Testis (tissue), 3 donors: ENCODE data around the gene MSTO1. TPM values are rescaled to one million over a fixed set of nuclear protein-coding genes. Genes with fewer than 3 reads are reported as not detected.
A peak's percentile ranks its signal among the peaks of the same experiment; 100 is the strongest.
"Not testable (repeated sequence)": the region's sequence is repeated elsewhere in the genome, so short reads cannot be mapped to it uniquely, and the experiment has no call there.

Experiments
- DNase-seq: peaks from one replicate; pipeline ENCODE4 v3.0.0-alpha.2; 2019
- H3K27ac ChIP-seq, 2 donors: fragments of 200-600 bp; sonication (generic); one replicate each; pipeline ENCODE4 v1.5.1; 2019
- H3K27me3 ChIP-seq: fragments of 200-600 bp; sonication (generic); one replicate; pipeline ENCODE4 v1.5.1; 2019
- H3K36me3 ChIP-seq: fragments of 200-600 bp; sonication (generic); one replicate; pipeline ENCODE4 v1.5.1; 2017; ENCODE audit warnings: low read depth; ENCODE audit errors: missing control alignments
- H3K4me1 ChIP-seq: fragments of 200-600 bp; sonication (generic); one replicate; pipeline ENCODE4 v1.5.1; 2019
- H3K4me3 ChIP-seq, 2 donors: fragments of 200-600 bp; sonication (generic); one replicate each; pipeline ENCODE4 v1.5.1; 2017 to 2019
- H3K9me3 ChIP-seq: fragments of 200-600 bp; sonication (generic); one replicate; pipeline ENCODE4 v1.5.1; 2017
- CTCF ChIP-seq, 3 experiments: fragments of 450-650 bp in 2 of 3; fragments of 200-600 bp in 1 of 3; sonication (generic) in 1 of 3; IDR thresholded peaks; one replicate each; pipeline ENCODE4 v1.5.1; 2016 to 2019; ENCODE audit warnings: antibody characterized with exemption in 3 of 3, mild to moderate bottlenecking in 2 of 3, moderate library complexity in 1 of 3
- POLR2A ChIP-seq: fragments of 450-650 bp; IDR thresholded peaks from one replicate; pipeline ENCODE4 v1.6.1; 2017; ENCODE audit warnings: antibody characterized with exemption, mild to moderate bottlenecking, moderate library complexity
- WGBS, 2 donors: methylation state at CpG; one replicate each; pipeline ENCODE4 v1.1.5; 2018; 5-methylcytosine and 5-hydroxymethylcytosine counted together
- intact Hi-C: fragments of 100-400 bp; cut with DNase I; formaldehyde crosslinking; loops from one replicate; pipeline ENCODE4 v1.15.1; 2023; ENCODE audit warnings: low total_unique reads
- polyA plus RNA-seq: library from polyadenylated mRNA; stranded (reverse); fragments of 350-450 nt; fragmentation: Illumina TruSeq; extraction: RNeasy Lipid Tissue Mini Kit (QIAGEN cat#74804); gene quantifications from one replicate; pipeline ENCODE4 v1.2.3, GENCODE V29; 2014; ENCODE audit warnings: low read depth, low replicate concordance; ENCODE audit not compliant: insufficient read depth
- total RNA-seq, 2 donors: library from RNA; depleted of rRNA; stranded (reverse); fragments of >200 nt; gene quantifications; one replicate each; pipeline ENCODE4 v1.2.3, GENCODE V29; 2016

MSTO1 gene
- total and polyA plus RNA-seq, 3 donors from 2014 or later, result 50.0 to 140 (median 62.4) TPM

DNA sequence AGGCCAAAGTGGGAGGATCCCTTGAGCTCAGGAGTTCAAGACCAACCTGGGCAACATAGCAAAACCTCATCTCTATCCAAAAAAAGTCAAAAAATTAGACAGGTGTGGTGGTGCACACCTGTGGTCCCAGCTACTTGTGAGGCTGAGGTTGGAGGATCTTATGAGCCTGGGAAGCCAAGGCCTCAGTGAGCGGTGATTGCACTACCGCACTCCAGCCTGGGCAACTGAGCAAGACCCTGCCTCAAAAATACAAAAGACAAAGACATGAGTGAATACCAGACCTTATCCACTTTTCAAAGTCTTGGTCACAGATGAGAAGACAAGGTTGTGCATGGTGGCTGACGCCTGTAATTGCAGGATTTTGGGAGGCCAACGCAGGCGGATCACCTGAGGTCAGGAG is 13.2 kb upstream of the MSTO1 start:
- DNase-seq, result no peak
- Histone ChIP-seq H3K9me3 (no peaks in the 10 kb centered on the region), H3K4me3 (no peak overlapping the region), H3K27ac (no peak overlapping the region), H3K27me3 (no peaks in the 10 kb centered on the region), H3K36me3 (no peaks in the 10 kb centered on the region), H3K4me1 (no peaks in the 10 kb centered on the region)
- TF ChIP-seq POLR2A, result no peak
- TF ChIP-seq CTCF (IDR thresholded peaks at IDR 0.05), result no peak
- 95 to 97% methylated on average over 5 of the region's 5 CpGs for WGBS, 2 donors
- intact Hi-C loops, result loop anchor here (10.0 kb wide), 2 partner anchors 272 to 342 kb away; partner anchors contain the start of genes ENTREP3 and RUSC1

- Histone ChIP-seq H3K36me3 (no peaks in the 10 kb centered on the region), H3K4me3 (no peak overlapping the region), H3K27me3 (no peaks in the 10 kb centered on the region), H3K27ac (no peak overlapping the region), H3K4me1 (no peaks in the 10 kb centered on the region), H3K9me3 (no peaks in the 10 kb centered on the region)
- no peak for DNase-seq
- TF ChIP-seq CTCF (IDR thresholded peaks at IDR 0.05) (no peak), POLR2A (no peak)
- 29 to 41% methylated on average over 12 of the region's 12 CpGs for WGBS, 2 donors
- intact Hi-C loops, result loop anchor here (10.0 kb wide), 2 partner anchors 274 to 344 kb away; partner anchors contain the start of genes ENTREP3 and RUSC1
Measured at GRCh38 chr1:155598842-155599331, 11.1 kb upstream of the MSTO1 start.

- WGBS, 2 donors, result 40 to 46% methylated on average over 12 of the region's 12 CpGs
- not testable (repeated sequence) for H3K27me3 ChIP-seq, H3K27ac ChIP-seq, H3K9me3 ChIP-seq, DNase-seq, H3K36me3 ChIP-seq, H3K4me3 ChIP-seq, H3K4me1 ChIP-seq
- intact Hi-C loops, result loop anchor here (10.0 kb wide), 2 partner anchors 275 to 345 kb away; partner anchors contain the start of genes ENTREP3 and RUSC1
Measured at GRCh38 chr1:155599828-155600572, 10.0 kb upstream of the MSTO1 start.

GRCh38 chr1:155607708-155608107 is 2.3 kb upstream of the MSTO1 start:
- Histone ChIP-seq H3K4me1 (no peaks in the 10 kb centered on the region), H3K27ac (no peak overlapping the region), H3K27me3 (no peaks in the 10 kb centered on the region), H3K4me3 (no peak overlapping the region), H3K9me3 (no peaks in the 10 kb centered on the region), H3K36me3 (no peaks in the 10 kb centered on the region)
- no peak for TF ChIP-seq POLR2A
- no peak for TF ChIP-seq CTCF (IDR thresholded peaks at IDR 0.05)
- intact Hi-C loops, result no loop called here
- WGBS, 2 donors, result 59 to 69% methylated on average over 7 of the region's 7 CpGs
- no peak for DNase-seq

- H3K36me3 ChIP-seq, result no peaks in the 10 kb centered on the region
- no peaks in the 10 kb centered on the region for H3K4me1 ChIP-seq
- TF ChIP-seq CTCF (IDR thresholded peaks at IDR 0.05), result no peak
- no peak for TF ChIP-seq POLR2A
- 67 to 71% methylated on average over 9 of the region's 9 CpGs for WGBS, 2 donors
- no peaks in the 10 kb centered on the region for H3K27me3 ChIP-seq
- no peak overlapping the region for H3K4me3 ChIP-seq
- no peak for DNase-seq
- intact Hi-C loops, result no loop called here
- no peaks in the 10 kb centered on the region for H3K9me3 ChIP-seq
- no peak overlapping the region for H3K27ac ChIP-seq
Measured at GRCh38 chr1:155608888-155609225, 1.2 kb upstream of the MSTO1 start.

GRCh38 chr1:155610257-155610647 is 234 bp downstream of the MSTO1 start:
- H3K27ac ChIP-seq, intact Hi-C loops, DNase-seq, H3K9me3 ChIP-seq, H3K27me3 ChIP-seq, H3K4me1 ChIP-seq, H3K36me3 ChIP-seq: not testable (repeated sequence)
- peak overlapping the region; percentile 50 to 68 for H3K4me3 ChIP-seq
- WGBS, 2 donors, result 0% methylated on average over 2 of the region's 33 CpGs; no CpG with 5 or more reads in 1 of the 2 donors

DNA sequence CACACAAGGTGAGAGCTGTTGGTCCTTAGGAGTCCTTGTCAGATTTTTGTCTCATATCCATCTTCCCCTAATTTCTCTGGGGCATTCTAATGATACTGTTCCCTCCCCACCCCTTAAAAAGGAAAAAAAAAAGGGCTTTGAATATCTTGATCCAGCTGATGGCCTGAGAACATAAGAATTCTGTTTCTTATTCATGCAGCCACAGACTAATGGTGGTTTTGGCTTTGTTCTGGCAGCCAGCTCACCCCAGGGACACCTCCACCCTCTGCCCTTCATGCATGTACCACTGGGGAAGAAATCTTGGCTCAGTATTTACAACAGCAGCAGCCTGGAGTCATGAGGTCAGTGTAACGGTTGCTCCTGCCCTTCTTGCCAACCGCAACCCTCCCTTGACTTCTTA is 3.2 kb downstream of the MSTO1 start:
- H3K4me1 ChIP-seq, H3K27ac ChIP-seq, H3K27me3 ChIP-seq, H3K36me3 ChIP-seq, H3K9me3 ChIP-seq, intact Hi-C loops, DNase-seq, H3K4me3 ChIP-seq: not testable (repeated sequence)
- 50% methylated on average over 1 of the region's 2 CpGs; no CpG with 5 or more reads in 1 of the 2 donors for whole genome bisulfite sequencing, 2 donors
